Measurements from ENCODE around the gene EIF2S1.

EIF2S1 gene

GRCh38 chr14:67392800-67393199 lies 32.7 kb downstream of the EIF2S1 start:
- no peaks in the 10 kb centered on the region for H3K27me3 ChIP-seq (ENCODE audit: insufficient read depth, low read depth)
- H2AFZ ChIP-seq (ENCODE audit: low read depth) = no peak overlapping the region
- H3K36me3 ChIP-seq (ENCODE audit: insufficient read depth) = no peaks in the 10 kb centered on the region
- no peak overlapping the region for H3K9ac ChIP-seq
- no peak overlapping the region for H3K4me3 ChIP-seq (IDR thresholded peaks at IDR 0.05; ENCODE audit: insufficient read depth, low read depth, low read length)
- TF ChIP-seq CTCF (conservative IDR thresholded peaks at IDR 0.05; ENCODE audit: low read depth, low read length) = no peak
- H3K4me1 ChIP-seq (ENCODE audit: low read depth, poor library complexity, severe bottlenecking) = no peaks in the 10 kb centered on the region
- H4K20me1 ChIP-seq (ENCODE audit: insufficient read depth) = no peaks in the 10 kb centered on the region
- no peaks in the 10 kb centered on the region for H3K79me2 ChIP-seq (ENCODE audit: insufficient read depth, low read depth)
- H3K4me2 ChIP-seq = no peak overlapping the region
- no peak overlapping the region for H3K27ac ChIP-seq

DNA sequence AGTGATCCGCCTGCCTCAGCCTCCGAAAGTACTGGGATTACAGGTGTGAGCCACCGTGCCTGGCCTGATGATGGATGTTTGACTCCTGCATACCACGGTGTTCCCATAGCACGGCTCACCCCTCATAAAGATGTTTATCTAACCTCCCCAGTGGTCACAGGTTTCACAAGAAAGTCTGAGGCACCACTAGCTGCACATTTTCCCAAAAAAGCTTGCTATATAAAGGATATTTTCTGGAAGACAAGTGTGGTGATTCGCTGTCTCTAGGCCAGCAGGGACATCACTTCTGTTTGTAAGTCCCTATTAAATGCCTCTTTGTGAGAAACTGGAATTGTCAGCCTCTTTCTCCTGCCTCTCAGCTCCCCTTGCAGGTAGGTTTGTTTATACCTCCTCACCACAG lies 33.6 kb downstream of the EIF2S1 start:
- H3K79me2 ChIP-seq (ENCODE audit: insufficient read depth, low read depth) = no peaks in the 10 kb centered on the region
- H3K36me3 ChIP-seq (ENCODE audit: insufficient read depth) = no peaks in the 10 kb centered on the region
- TF ChIP-seq CTCF (conservative IDR thresholded peaks at IDR 0.05; ENCODE audit: low read depth, low read length) = no peak
- H3K4me2 ChIP-seq = no peak overlapping the region
- H3K9ac ChIP-seq = no peak overlapping the region
- no peak overlapping the region for H3K27ac ChIP-seq
- no peak overlapping the region for H3K4me3 ChIP-seq (IDR thresholded peaks at IDR 0.05; ENCODE audit: insufficient read depth, low read depth, low read length)
- H2AFZ ChIP-seq (ENCODE audit: low read depth) = no peak overlapping the region
- no peaks in the 10 kb centered on the region for H3K27me3 ChIP-seq (ENCODE audit: insufficient read depth, low read depth)
- H3K4me1 ChIP-seq (ENCODE audit: low read depth, poor library complexity, severe bottlenecking) = no peaks in the 10 kb centered on the region
- no peaks in the 10 kb centered on the region for H4K20me1 ChIP-seq (ENCODE audit: insufficient read depth)

DNA sequence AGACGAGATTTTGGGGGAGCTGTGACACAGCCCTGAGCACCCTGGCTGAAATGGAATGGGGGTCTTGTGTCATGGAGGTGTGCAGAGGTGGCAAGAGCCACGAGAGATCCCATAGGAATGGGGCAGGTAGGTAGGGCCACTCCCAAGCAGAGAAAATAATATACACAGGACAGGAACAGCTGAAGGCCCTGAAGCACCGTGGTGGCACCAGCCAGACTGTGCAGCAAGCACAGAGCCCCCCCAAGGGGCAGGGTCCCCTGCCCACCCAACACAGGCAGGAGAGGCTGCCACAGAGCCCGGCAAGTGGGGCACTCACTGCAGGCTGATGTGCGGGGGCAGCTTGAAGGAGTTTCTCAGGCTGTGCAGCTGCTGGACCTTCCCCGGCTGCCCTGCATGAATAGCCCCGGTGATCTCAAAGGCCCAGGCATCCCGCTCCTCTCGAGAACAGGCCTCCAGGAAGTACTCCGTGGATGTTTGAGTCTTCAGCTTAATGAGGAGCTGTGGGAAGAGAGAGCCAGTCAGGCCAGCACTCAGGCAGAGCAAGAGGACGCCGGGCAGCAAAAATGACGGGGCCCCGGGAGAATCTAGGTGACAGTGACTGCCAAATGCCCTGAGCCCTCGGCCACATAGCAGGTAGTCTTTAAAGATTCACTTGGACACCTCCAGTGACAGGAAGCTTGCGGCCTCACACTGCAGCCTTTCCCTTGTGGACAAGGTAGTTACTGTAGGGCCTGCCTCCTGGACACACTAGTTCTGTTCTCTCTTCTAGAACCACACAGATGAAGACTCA lies 35.2 kb downstream of the EIF2S1 start:
- H3K27me3 ChIP-seq (ENCODE audit: insufficient read depth, low read depth) = no peaks in the 10 kb centered on the region
- H3K79me2 ChIP-seq (ENCODE audit: insufficient read depth, low read depth) = no peaks in the 10 kb centered on the region
- no peak overlapping the region for H3K9ac ChIP-seq
- no peaks in the 10 kb centered on the region for H3K4me1 ChIP-seq (ENCODE audit: low read depth, poor library complexity, severe bottlenecking)
- no peak overlapping the region for H2AFZ ChIP-seq (ENCODE audit: low read depth)
- no peak overlapping the region for H3K4me2 ChIP-seq
- no peaks in the 10 kb centered on the region for H3K36me3 ChIP-seq (ENCODE audit: insufficient read depth)
- H3K27ac ChIP-seq = no peak overlapping the region
- no peaks in the 10 kb centered on the region for H4K20me1 ChIP-seq (ENCODE audit: insufficient read depth)
- no peak for TF ChIP-seq CTCF (conservative IDR thresholded peaks at IDR 0.05; ENCODE audit: low read depth, low read length)
- no peak overlapping the region for H3K4me3 ChIP-seq (IDR thresholded peaks at IDR 0.05; ENCODE audit: insufficient read depth, low read depth, low read length)

GRCh38 chr14:67395876-67396189 lies 35.7 kb downstream of the EIF2S1 start:
- no peak overlapping the region for H3K4me2 ChIP-seq
- no peak overlapping the region for H3K9ac ChIP-seq
- no peak overlapping the region for H3K4me3 ChIP-seq (IDR thresholded peaks at IDR 0.05; ENCODE audit: insufficient read depth, low read depth, low read length)
- TF ChIP-seq CTCF (conservative IDR thresholded peaks at IDR 0.05; ENCODE audit: low read depth, low read length) = no peak
- H3K36me3 ChIP-seq (ENCODE audit: insufficient read depth) = no peaks in the 10 kb centered on the region
- no peaks in the 10 kb centered on the region for H3K27me3 ChIP-seq (ENCODE audit: insufficient read depth, low read depth)
- H3K79me2 ChIP-seq (ENCODE audit: insufficient read depth, low read depth) = no peaks in the 10 kb centered on the region
- H4K20me1 ChIP-seq (ENCODE audit: insufficient read depth) = no peaks in the 10 kb centered on the region
- no peaks in the 10 kb centered on the region for H3K4me1 ChIP-seq (ENCODE audit: low read depth, poor library complexity, severe bottlenecking)
- H3K27ac ChIP-seq = no peak overlapping the region
- no peak overlapping the region for H2AFZ ChIP-seq (ENCODE audit: low read depth)

Data from KMS-11 (cell line).